HEK293T (cell line): ENCODE data around the gene IFT25.

ENCODE experiments used
- CTCF ChIA-PET: fragments of 350-600 bp; formaldehyde crosslinking; extraction: SDS; loops from one replicate; lab custom pipeline; 2021; ENCODE audit warnings: antibody characterized with exemption, inconsistent platforms; lab: Yijun Ruan, JAX
- POLR2A ChIA-PET: fragments of 350-600 bp; formaldehyde crosslinking; extraction: SDS; loops from one replicate; lab custom pipeline; 2020; ENCODE audit warnings: antibody characterized with exemption, inconsistent platforms; lab: Yijun Ruan, JAX
- DNase-seq: peaks from one replicate; pipeline ENCODE4 v3.0.0; 2012; ENCODE audit warnings: mixed read lengths; ENCODE audit errors: extremely low spot score
- ARNT ChIP-seq: fragments of 450-650 bp; IDR thresholded peaks from 2 replicates; pipeline ENCODE4 v1.6.1; 2017; ENCODE audit warnings: mild to moderate bottlenecking
- BHLHE40 ChIP-seq: fragments of 450-650 bp; IDR thresholded peaks from 2 replicates; pipeline ENCODE4 v1.6.1; 2016; ENCODE audit warnings: mild to moderate bottlenecking, moderate library complexity, borderline replicate concordance
- CTBP1 ChIP-seq: fragments of 450-650 bp; IDR thresholded peaks from 2 replicates; pipeline ENCODE4 v1.6.1; 2016; ENCODE audit warnings: borderline replicate concordance
- ELF4 ChIP-seq: fragments of 450-650 bp; IDR thresholded peaks from 2 replicates; pipeline ENCODE4 v1.6.1; 2017; ENCODE audit warnings: antibody characterized with exemption
- FOXA1 ChIP-seq: fragments of 450-650 bp; IDR thresholded peaks from 2 replicates; pipeline ENCODE4 v1.6.1; 2016; ENCODE audit warnings: mild to moderate bottlenecking
- FOXK2 ChIP-seq: fragments of 450-650 bp; IDR thresholded peaks from 2 replicates; pipeline ENCODE4 v1.6.1; 2016; ENCODE audit warnings: mild to moderate bottlenecking
- FOXM1 ChIP-seq: fragments of 450-650 bp; IDR thresholded peaks from 2 replicates; pipeline ENCODE4 v1.6.1; 2017; ENCODE audit warnings: mild to moderate bottlenecking, borderline replicate concordance
- HDGF ChIP-seq: fragments of 450-650 bp; IDR thresholded peaks from 2 replicates; pipeline ENCODE4 v1.6.1; 2017; ENCODE audit warnings: antibody characterized with exemption, borderline replicate concordance
- L3MBTL2 ChIP-seq: fragments of 450-650 bp; conservative IDR thresholded peaks from 2 replicates; pipeline ENCODE4 v1.6.1; 2016; ENCODE audit warnings: mild to moderate bottlenecking
- LEF1 ChIP-seq: fragments of 450-650 bp; IDR thresholded peaks from 2 replicates; pipeline ENCODE4 v1.6.1; 2017; ENCODE audit warnings: mild to moderate bottlenecking, borderline replicate concordance
- NFRKB ChIP-seq: fragments of 450-650 bp; IDR thresholded peaks from 2 replicates; pipeline ENCODE4 v1.6.1; 2016; ENCODE audit warnings: mild to moderate bottlenecking, moderate library complexity
- PKNOX1 ChIP-seq: fragments of 450-650 bp; IDR thresholded peaks from 2 replicates; pipeline ENCODE4 v1.6.1; 2016
- SUZ12 ChIP-seq: fragments of 450-650 bp; IDR thresholded peaks from 2 replicates; pipeline ENCODE4 v1.6.1; 2016; ENCODE audit warnings: mild to moderate bottlenecking
- TARDBP ChIP-seq: fragments of 450-650 bp; IDR thresholded peaks from 2 replicates; pipeline ENCODE4 v1.6.1; 2016
- ZNF384 ChIP-seq: fragments of 450-650 bp; IDR thresholded peaks from 2 replicates; pipeline ENCODE4 v1.6.1; 2016

IFT25 gene

GRCh38 chr1:53899206-53899628 is 46.3 kb downstream of the IFT25 start:
- no peak for TF ChIP-seq BHLHE40
- no peak for TF ChIP-seq TARDBP
- TF ChIP-seq SUZ12, result no peak
- no peak for TF ChIP-seq ZNF384
- no peak for TF ChIP-seq HDGF
- TF ChIP-seq PKNOX1, result no peak
- no peak for TF ChIP-seq ELF4
- no peak for TF ChIP-seq NFRKB
- ChIA-PET POLR2A (interaction anchor here (0.9 to 1.1 kb wide), 2 partner anchors 8 to 46 kb away, joined by 3 read pairs; partner anchors contain the start of gene IFT25), CTCF (no interaction called here)
- DNase-seq, result no peak

- CTCF ChIA-PET, result no interaction called here
These were observed 48.8 kb downstream of the IFT25 start for GRCh38 chr1:53896635-53897229.

GRCh38 chr1:53895421-53895820 is 50.1 kb downstream of the IFT25 start:
- CTCF ChIA-PET, result interaction anchor here (0.6 to 0.9 kb wide), 2 partner anchors 16 to 33 kb away, joined by 3 read pairs; no protein-coding TSS in a partner anchor
- TF ChIP-seq L3MBTL2 (no peak), CTBP1 (no peak), HDGF (no peak), BHLHE40 (no peak), TARDBP (no peak), SUZ12 (no peak), ARNT (no peak), FOXA1 (no peak), NFRKB (no peak), ELF4 (no peak), LEF1 (no peak)
- POLR2A ChIA-PET, result no interaction called here

More at GRCh38 chr1:53896635-53897229, 48.8 kb downstream of the IFT25 start:
- POLR2A ChIA-PET, result no interaction called here
- TF ChIP-seq FOXA1, result no peak
- no peak for TF ChIP-seq ZNF384
- no peak for TF ChIP-seq NFRKB
- TF ChIP-seq PKNOX1, result no peak
- no peak for TF ChIP-seq L3MBTL2
- no peak for TF ChIP-seq ARNT
- no peak for TF ChIP-seq HDGF
- DNase-seq, result no peak

GRCh38 chr1:53894644-53895043 is 50.9 kb downstream of the IFT25 start:
- POLR2A ChIA-PET, result no interaction called here
- CTCF ChIA-PET, result interaction anchor here (0.6 kb wide), 1 partner anchor 65 kb away, joined by 3 read pairs; no protein-coding TSS in a partner anchor
- TF ChIP-seq FOXK2 (no peak), L3MBTL2 (no peak), HDGF (no peak), ZNF384 (no peak), NFRKB (no peak), SUZ12 (no peak), FOXA1 (no peak), ARNT (no peak), PKNOX1 (no peak)
- no peak for DNase-seq

More at GRCh38 chr1:53895421-53895820, 50.1 kb downstream of the IFT25 start:
- DNase-seq, result no peak

GRCh38 chr1:53893999-53894636 is 51.4 kb downstream of the IFT25 start, which contains the start of gene DIO1:
DIO1 (plus strand) TSS chr1:53894187; CDS start chr1:53894211, 24 bp downstream.
- CTCF ChIA-PET, result interaction anchor here (0.6 kb wide), 1 partner anchor 65 kb away, joined by 3 read pairs; no protein-coding TSS in a partner anchor
- TF ChIP-seq FOXA1 (no peak), FOXM1 (no peak), ZNF384 (no peak), BHLHE40 (no peak), HDGF (no peak), NFRKB (no peak), CTBP1 (no peak)
- DNase-seq, result no peak
- POLR2A ChIA-PET, result no interaction called here

- ChIA-PET POLR2A (no interaction called here), CTCF (interaction anchor here (0.6 kb wide), 1 partner anchor 56 kb away, joined by 8 read pairs; no protein-coding TSS in a partner anchor)
- no peak for TF ChIP-seq ARNT
- no peak for TF ChIP-seq FOXK2
- DNase-seq, result no peak
These were observed 52.6 kb downstream of the IFT25 start for GRCh38 chr1:53892911-53893310.
